Measurements from ENCODE around the gene CEP41.
"Not testable (repeated sequence)": the region's sequence is repeated elsewhere in the genome, so short reads cannot be mapped to it uniquely, and the experiment has no call there.

Gene CEP41

DNA sequence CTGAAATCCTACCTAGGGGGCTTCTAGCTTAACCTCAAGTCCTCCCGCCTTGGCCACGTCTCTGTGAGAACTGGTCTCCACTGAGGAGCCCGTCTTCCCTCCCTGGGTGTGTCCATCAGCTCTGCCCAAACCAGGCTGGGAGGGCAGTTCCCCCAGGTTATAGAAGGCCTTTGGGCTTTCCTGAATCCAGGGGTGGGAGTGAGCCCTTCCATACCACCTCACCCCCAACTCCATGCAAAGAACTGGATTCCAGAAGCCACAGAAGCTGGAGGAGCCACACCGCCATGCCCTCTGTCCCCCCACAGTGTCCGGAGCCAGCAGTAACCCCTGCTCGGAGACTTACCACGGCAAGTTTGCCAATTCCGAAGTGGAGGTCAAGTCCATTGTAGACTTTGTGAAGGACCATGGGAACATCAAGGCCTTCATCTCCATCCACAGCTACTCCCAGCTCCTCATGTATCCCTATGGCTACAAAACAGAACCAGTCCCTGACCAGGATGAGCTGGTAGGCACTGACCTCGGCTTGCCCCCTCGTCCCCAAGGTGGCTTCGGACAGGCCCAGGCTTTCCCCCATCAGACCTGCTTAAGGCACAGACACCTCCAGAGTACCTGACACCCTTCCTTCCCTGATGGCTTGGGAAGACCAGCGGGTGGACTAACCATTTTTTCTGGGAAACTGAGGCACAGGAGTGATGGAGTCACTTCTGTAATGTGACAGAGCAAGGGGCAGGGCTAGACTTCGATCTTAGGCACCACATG, 55.8 kb downstream of the CEP41 start:
- ATAC-seq (replicated peaks), result no peak
- Mint-ChIP-seq H3K27ac (no peak overlapping the region), H3K27me3 (peaks cover 3 to 5% of the 10 kb centered on the region in 2 donors)

DNA sequence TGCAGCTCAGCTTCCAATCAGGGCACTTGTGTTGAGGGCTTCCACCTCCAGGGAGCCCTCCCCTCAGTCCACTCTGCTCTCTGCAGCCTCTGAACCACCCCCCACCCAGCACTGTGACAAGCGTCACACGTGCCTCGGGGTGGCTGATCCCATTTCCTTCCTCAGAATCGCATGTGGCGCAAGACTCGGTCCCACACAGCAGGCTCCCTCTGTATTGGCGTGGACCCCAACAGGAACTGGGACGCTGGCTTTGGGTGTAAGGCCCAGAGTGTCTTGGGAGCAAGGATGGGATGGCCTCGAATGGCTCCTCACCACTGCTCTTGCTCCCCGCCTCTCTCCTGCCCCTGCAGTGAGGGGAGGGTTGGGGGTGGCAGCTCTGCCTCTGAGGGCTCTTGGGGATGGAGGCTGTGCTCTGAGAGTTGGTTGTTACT, 56.4 kb downstream of the CEP41 start:
- peaks cover 3 to 5% of the 10 kb centered on the region in 2 donors for H3K27me3 Mint-ChIP-seq
- no peaks in the 10 kb centered on the region for H3K4me1 Mint-ChIP-seq
- no peaks in the 10 kb centered on the region for H3K36me3 Mint-ChIP-seq
- H3K4me3 Mint-ChIP-seq, result no peak overlapping the region
- no peak overlapping the region for H3K27ac Mint-ChIP-seq
- no peak for DNase-seq
- H3K9me3 Mint-ChIP-seq, result peaks cover 3 to 4% of the 10 kb centered on the region in 2 donors
- no peak for ATAC-seq (replicated peaks)

More for the DNA sequence above, 55.8 kb downstream of the CEP41 start:
- no peaks in the 10 kb centered on the region for H3K36me3 Mint-ChIP-seq
- peaks cover 3 to 4% of the 10 kb centered on the region in 2 donors for H3K9me3 Mint-ChIP-seq
- H3K4me1 Mint-ChIP-seq, result no peaks in the 10 kb centered on the region
- H3K4me3 Mint-ChIP-seq, result no peak overlapping the region
- DNase-seq, result no peak

DNA sequence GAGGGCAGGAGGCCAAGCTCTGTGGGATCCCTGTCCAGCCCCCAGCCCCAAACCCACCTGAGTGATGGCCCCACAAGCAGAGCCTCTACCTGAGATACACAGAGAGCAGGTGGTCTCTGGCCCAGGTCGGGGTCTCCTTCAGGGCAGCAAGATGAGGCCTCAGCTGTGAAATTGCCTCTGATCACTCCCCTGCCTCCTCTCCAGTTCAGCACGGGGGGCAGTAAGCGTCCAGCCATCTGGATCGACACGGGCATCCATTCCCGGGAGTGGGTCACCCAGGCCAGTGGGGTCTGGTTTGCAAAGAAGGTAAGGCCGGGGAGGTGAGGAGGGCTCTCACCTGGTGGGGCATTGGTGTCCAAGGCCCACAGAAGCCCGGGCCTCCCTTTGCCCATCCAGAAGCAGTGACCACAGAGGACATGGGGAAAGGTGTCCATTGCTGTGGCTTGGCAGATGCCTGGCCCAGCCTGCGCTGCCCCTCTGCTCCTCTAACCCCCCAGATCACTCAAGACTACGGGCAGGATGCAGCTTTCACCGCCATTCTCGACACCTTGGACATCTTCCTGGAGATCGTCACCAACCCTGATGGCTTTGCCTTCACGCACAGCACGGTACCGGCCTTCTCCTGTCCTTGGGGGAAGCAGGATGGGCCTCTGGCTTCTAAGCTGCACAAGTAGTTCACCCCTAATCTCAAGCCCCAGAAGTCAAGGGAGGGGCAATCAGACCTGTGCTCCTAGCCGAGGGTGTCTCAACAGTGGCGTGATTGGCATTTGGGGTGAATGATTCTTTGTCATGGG, 57.4 kb downstream of the CEP41 start:
- Mint-ChIP-seq H3K27me3 (peaks cover 3 to 5% of the 10 kb centered on the region in 2 donors), H3K9me3 (peaks cover 0 to 1% of the 10 kb centered on the region in 2 donors), H3K36me3 (no peaks in the 10 kb centered on the region), H3K27ac (no peak overlapping the region), H3K4me1 (no peaks in the 10 kb centered on the region), H3K4me3 (no peak overlapping the region)
- DNase-seq (no peak), ATAC-seq (replicated peaks) (no peak)

DNA sequence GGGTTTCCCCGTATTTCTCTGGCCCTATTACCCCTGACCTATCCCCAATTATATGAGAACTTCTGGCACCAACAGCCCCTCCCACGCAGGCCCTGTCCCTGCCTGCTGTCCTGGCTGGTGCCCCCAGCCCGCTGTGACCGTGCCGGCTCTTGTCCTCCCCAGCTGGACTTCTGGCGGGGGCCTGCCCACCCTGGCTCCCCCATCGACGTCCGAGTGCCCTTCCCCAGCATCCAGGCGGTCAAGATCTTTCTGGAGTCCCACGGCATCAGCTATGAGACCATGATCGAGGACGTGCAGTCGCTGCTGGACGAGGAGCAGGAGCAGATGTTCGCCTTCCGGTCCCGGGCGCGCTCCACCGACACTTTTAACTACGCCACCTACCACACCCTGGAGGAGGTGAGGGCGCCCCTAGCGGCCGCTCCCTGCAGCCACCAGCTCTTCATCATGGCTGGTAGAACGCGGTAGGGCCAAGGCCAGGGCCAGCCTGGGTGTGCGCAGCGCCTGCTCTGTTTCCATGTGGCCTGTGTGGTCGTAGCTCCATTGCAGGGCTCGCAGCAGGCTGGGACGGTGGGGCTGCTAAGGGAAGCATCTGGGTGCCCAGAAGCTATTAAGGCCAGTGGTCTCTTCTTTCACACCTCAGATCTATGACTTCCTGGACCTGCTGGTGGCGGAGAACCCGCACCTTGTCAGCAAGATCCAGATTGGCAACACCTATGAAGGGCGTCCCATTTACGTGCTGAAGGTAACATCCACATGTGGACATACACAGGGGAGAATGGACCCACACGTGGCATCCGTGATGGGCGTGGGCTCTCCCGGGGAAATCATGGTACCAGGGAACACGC, 59.1 kb downstream of the CEP41 start:
- Mint-ChIP-seq H3K4me1 (no peaks in the 10 kb centered on the region), H3K27me3 (peaks cover 0 to 3% of the 10 kb centered on the region in 2 donors), H3K36me3 (no peaks in the 10 kb centered on the region), H3K27ac (no peak overlapping the region), H3K9me3 (peaks cover under 1% of the 10 kb centered on the region in 2 donors), H3K4me3 (no peak overlapping the region)
- ATAC-seq (replicated peaks) (no peak), DNase-seq (no peak)

DNA sequence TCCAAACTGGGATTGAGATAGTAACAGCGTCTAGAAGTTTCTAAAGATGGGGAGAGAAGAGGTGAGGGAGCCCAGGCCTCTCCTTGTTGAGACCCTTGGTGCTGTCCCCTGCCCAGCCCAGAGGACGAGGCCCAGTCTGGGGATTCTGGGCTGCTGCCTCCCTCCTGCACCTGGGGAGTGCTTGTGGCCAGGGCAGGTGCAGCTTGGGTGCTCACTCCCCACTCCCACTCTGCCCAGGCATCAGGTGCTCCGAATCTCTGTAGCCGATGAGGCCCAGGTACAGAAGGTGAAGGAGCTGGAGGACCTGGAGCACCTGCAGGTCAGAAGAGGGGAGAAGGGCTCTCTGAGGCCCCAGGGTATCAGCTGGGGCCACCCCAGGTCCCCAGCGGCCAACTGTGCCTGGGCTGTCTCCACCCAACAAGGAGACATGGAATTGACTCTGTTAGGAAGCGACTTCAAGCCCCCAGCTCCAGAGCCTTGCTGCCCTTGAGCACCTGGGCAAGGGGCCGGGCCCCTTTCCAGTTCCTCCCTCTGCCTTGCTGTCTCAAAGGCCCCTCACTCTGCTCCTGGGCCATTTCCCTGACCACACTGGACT, 59.9 kb downstream of the CEP41 start:
- no peak overlapping the region for H3K27ac Mint-ChIP-seq
- H3K4me1 Mint-ChIP-seq, result no peaks in the 10 kb centered on the region
- H3K9me3 Mint-ChIP-seq, result peaks cover 6 to 7% of the 10 kb centered on the region in 2 donors
- H3K27me3 Mint-ChIP-seq, result peaks cover 0 to 3% of the 10 kb centered on the region in 2 donors
- H3K36me3 Mint-ChIP-seq, result no peaks in the 10 kb centered on the region
- DNase-seq (no peak), ATAC-seq (replicated peaks) (no peak)
- H3K4me3 Mint-ChIP-seq, result no peak overlapping the region

DNA sequence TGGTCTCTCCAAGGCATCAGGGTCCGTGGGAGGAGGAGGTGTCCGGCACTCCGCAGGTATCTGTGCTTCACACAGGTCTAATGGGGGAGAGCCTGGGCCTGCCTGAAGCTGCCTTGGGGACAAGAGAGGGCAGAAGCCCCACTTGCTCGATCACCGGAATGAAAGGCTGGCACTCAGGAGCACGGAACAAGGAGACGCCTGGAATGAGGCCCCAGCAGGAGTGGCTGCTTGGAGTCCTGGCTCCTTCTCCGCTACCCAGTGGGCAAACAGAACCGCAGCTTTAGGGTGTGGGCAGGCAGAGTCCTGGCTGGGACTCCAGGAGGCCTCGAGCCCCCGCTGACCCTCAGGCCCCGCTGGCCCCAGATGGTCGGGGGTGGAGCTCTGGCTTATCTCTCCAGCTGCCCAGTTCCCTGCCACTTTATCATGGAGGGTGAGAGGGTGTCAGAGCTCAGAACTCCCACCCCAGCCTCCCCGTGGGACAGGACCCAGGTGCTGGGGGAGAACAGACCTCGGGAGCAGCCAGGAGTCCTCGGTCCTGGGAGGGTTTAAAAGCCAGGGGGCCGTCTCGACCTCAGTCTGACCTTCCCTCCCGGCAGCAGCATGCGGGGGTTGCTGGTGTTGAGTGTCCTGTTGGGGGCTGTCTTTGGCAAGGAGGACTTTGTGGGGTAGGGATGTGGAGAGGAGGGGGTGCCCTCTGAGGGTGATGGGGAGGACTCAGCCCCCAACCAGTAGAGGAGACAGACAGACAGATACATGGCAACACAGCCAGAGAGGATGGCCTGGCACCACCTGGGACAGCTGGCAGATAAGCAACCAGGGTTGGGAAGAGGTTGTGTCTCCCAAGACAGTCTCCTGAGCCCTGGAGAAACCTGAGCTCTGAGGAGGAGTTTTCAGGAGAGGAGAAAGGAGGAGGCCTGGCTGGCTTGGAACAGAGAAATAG, 60.6 kb downstream of the CEP41 start, which contains the start of gene CPA1:
TSS of gene CPA1 (plus strand) at position 574 of the 940 bp plus-strand sequence. CDS start at position 601, 27 bp downstream.
- Mint-ChIP-seq H3K36me3 (no peaks in the 10 kb centered on the region), H3K9me3 (peaks cover 9% of the 10 kb centered on the region in 2 donors), H3K4me1 (no peaks in the 10 kb centered on the region), H3K27ac (no peak within 1 kb of the TSS), H3K27me3 (peaks cover 0 to 3% of the 10 kb centered on the region in 2 donors), H3K4me3 (no peak within 1 kb of the TSS)
- DNase-seq (no peak), ATAC-seq (replicated peaks) (no peak)

DNA sequence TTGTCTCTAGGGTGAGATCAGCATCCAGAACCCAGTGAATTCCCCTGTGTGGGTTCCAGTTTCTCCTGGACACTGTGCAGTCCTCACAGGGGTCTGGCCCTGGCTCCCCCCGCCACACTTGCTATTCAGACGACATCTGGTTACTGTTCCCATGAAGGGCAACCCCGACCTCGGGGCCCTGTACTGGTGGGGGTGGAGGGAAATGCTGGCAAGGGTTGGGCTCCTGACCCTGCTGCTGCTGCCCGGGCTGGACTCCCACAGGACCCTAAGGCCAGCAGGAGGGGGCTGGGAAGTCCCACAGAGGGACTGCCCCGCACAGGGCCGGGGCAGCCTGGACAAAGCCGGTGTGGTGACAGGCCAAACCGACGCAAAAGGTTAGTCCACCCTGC, 61.3 kb downstream of the CEP41 start:
- Mint-ChIP-seq H3K9me3 (peaks cover 10 to 12% of the 10 kb centered on the region in 2 donors), H3K4me3 (no peak overlapping the region), H3K27me3 (peaks cover 0 to 3% of the 10 kb centered on the region in 2 donors), H3K36me3 (no peaks in the 10 kb centered on the region), H3K27ac (no peak overlapping the region), H3K4me1 (no peaks in the 10 kb centered on the region)
- DNase-seq, result no peak
- no peak for ATAC-seq (replicated peaks)

DNA sequence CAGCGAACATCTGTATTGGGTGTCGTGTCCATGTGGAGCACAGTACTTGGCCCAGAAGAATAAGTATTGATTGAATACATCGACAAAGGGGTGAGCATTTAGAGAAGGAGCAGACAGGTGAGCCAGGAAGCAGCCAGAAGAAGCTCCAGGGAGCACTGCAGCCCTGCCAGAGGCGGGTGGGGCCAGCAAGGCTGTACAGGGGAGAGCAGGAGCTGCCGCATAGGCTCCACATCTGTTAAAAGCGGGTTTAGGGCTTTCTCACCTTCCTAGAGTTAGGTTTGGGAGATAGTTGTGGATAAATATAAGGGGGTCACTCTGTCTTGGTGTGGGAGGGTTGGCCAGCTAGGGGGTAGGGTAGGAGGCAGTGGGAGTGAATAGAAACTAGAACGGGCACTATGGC, 61.8 kb downstream of the CEP41 start:
- ATAC-seq (replicated peaks), result no peak
- H3K9me3 Mint-ChIP-seq, result peaks cover 10 to 12% of the 10 kb centered on the region in 2 donors
- H3K36me3 Mint-ChIP-seq, result no peaks in the 10 kb centered on the region
- no peak for DNase-seq
- no peak overlapping the region for H3K4me3 Mint-ChIP-seq
- H3K27ac Mint-ChIP-seq, result no peak overlapping the region
- H3K27me3 Mint-ChIP-seq, result no peaks in the 10 kb centered on the region
- H3K4me1 Mint-ChIP-seq, result no peaks in the 10 kb centered on the region

DNA sequence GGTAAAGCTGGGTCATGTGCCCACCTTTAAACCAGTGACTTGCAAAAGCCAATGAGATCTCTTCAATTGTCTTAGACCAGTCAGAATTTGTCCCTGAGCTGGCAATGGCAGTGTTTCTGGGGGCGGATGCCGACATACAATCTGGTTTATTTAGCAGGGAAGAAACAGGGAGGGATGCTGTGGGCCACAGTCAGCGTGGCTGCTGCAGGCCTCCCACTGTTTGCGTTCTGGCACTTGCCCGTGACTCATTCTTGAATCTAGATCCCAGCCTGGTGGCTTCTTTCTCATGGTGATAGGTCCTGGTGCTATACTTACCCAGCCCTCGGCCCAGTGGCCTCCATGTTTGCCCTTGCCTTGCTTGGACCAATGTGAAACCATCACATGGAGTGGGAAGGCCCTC, 63.6 kb downstream of the CEP41 start:
- no peaks in the 10 kb centered on the region for H3K36me3 Mint-ChIP-seq
- H3K27ac Mint-ChIP-seq, result no peak overlapping the region
- DNase-seq (no peak), ATAC-seq (replicated peaks) (no peak)
- H3K4me1 Mint-ChIP-seq, result no peaks in the 10 kb centered on the region
- H3K9me3 Mint-ChIP-seq, result peaks cover 10 to 12% of the 10 kb centered on the region in 2 donors
- no peaks in the 10 kb centered on the region for H3K27me3 Mint-ChIP-seq
- no peak overlapping the region for H3K4me3 Mint-ChIP-seq

DNA sequence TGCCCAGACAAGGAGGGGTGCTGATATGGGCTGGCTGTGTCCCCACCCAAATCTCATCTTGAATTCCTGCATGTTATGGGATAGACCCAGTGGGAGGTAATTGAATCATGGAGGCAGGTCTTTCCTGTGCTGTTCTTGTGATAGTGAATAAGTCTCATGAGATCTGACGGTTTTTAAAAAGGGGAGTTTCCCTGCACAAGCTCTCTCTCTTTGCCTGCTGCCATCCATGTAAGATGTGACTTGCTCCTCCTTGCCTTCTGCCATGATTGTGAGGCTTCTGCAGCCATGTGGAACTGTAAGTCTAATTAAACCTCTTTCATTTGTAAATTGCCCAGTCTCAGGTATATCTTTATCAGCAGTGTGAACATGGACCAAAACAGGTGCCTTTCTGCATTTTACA, 64.4 kb downstream of the CEP41 start:
- not testable (repeated sequence) for H3K4me3 Mint-ChIP-seq; ATAC-seq (replicated peaks); H3K27ac Mint-ChIP-seq; DNase-seq; H3K36me3 Mint-ChIP-seq; H3K4me1 Mint-ChIP-seq; H3K27me3 Mint-ChIP-seq
- peaks cover 10 to 12% of the 10 kb centered on the region in 2 donors for H3K9me3 Mint-ChIP-seq

DNA sequence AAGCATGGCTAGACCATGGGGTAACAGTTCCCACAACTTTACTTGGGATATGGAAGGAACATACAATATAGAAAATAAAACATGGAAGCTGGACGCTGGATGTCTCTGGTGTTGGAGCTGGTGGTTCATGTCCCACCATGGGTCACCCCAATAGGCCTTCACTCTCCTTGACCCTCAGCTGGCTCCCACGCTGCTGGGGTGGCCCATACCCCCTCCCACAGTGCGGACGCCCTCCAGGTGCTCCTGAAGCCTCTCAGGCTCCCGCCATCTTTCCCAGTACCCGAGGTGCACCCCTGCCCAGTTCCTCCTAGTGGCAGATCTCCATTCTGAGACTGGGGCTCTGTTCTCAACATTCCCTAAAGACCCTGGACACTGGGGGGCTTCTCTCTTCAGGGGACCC, 66.3 kb downstream of the CEP41 start:
- no peak overlapping the region for H3K27ac Mint-ChIP-seq
- DNase-seq, result no peak
- H3K4me1 Mint-ChIP-seq, result no peaks in the 10 kb centered on the region

DNA sequence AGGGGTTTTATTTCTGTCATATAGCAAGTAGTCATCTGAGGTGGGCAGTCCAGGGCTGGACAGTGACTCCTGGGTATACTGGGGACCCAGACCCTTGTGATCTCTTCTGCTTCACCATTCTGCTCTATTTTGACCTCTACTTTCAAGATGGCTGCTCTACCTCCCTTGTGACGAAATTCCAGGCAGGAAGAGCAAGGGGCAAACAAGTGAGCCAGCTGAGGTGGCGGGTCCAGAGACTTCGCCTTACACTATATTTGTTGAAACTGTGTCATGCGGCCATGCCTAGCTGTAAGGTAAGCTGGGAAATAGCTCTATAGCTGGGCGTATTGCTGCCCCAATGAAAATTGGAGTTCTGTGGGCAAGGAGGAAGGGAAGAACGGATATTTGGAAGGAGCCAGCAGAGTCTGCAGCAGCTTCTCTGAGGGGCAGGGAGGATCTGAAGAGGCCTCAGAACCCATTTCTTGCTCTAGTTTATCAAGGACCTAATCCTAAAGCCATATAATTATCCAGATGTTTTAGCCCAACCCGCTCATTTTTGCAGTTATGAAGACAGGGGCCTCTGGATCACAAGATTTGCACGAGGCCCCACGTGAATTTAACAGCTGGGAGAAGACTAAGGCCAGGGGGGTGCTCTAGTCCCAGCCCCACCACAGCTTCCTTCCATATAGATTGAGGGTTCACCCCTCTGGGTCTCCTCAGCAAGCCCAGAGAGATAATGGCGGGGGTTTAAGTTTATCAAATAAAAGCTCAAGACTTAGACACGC, 68.2 kb downstream of the CEP41 start:
- Mint-ChIP-seq H3K4me1 (no peaks in the 10 kb centered on the region), H3K4me3 (no peak overlapping the region), H3K36me3 (no peaks in the 10 kb centered on the region), H3K27me3 (no peaks in the 10 kb centered on the region), H3K27ac (no peak overlapping the region), H3K9me3 (peaks cover 10 to 12% of the 10 kb centered on the region in 2 donors)
- ATAC-seq (replicated peaks), result no peak
- no peak for DNase-seq

More for the DNA sequence above, 66.3 kb downstream of the CEP41 start:
- peaks cover 10 to 12% of the 10 kb centered on the region in 2 donors for H3K9me3 Mint-ChIP-seq
- no peak for ATAC-seq (replicated peaks)
- no peaks in the 10 kb centered on the region for H3K36me3 Mint-ChIP-seq
- H3K4me3 Mint-ChIP-seq, result no peak overlapping the region
- H3K27me3 Mint-ChIP-seq, result no peaks in the 10 kb centered on the region
